HepG2 (cell line): Measurements from ENCODE around the gene C1orf159. TPM values are rescaled to one million over a fixed set of nuclear protein-coding genes. Genes with fewer than 3 reads are reported as not detected.

Experiments used
- CC2D1A ChIP-seq: sonication (generic); formaldehyde crosslinking; IDR thresholded peaks from 2 replicates; pipeline ENCODE4 v1.8.1; 2023; ENCODE audit warnings: mild to moderate bottlenecking, missing genetic modification reagents
- NCOA5 ChIP-seq: sonication (generic); formaldehyde crosslinking; IDR thresholded peaks from 2 replicates; pipeline ENCODE4 v1.4.0; 2020; ENCODE audit warnings: missing genetic modification reagents
- PCBP1 ChIP-seq: fragments of 200-400 bp; formaldehyde crosslinking; IDR thresholded peaks from 2 replicates; pipeline ENCODE4 v1.6.1; 2017; ENCODE audit warnings: mild to moderate bottlenecking, low read depth, low read length, borderline replicate concordance
- REPIN1 ChIP-seq: sonication (generic); formaldehyde crosslinking; IDR thresholded peaks from 2 replicates; pipeline ENCODE4 v1.8.0; 2022; ENCODE audit warnings: missing genetic modification reagents, low read depth, mild to moderate bottlenecking, borderline replicate concordance
- STAG1 ChIP-seq: sonication (generic); formaldehyde crosslinking; IDR thresholded peaks from 2 replicates; pipeline ENCODE4 v1.4.0; 2020; ENCODE audit warnings: missing genetic modification reagents
- TRIM24 ChIP-seq: sonication (generic); formaldehyde crosslinking; IDR thresholded peaks from 2 replicates; pipeline ENCODE4 v1.8.0; 2022; ENCODE audit warnings: mild to moderate bottlenecking, missing genetic modification reagents
- polyA plus RNA-seq, 8 experiments: library from polyadenylated mRNA; depleted of rRNA in 3 of 8; stranded (reverse) in 7 of 8; unstranded in 1 of 8; fragments of >200 nt; fragmentation: Illumina TruSeq in 4 of 8; extraction: Trizol in 4 of 8; gene quantifications; 2 replicates each; pipeline versions ENCODE4 v1.2.1 to v1.2.3, GENCODE V29; 2011 to 2016; ENCODE audit warnings: low read depth in 4 of 8, missing spikeins in 1 of 8, mixed read lengths in 1 of 8; ENCODE audit not compliant: insufficient read depth in 1 of 8
- total RNA-seq, 5 experiments: library from RNA; depleted of rRNA; stranded (reverse); fragments of >200 nt; fragmentation: Illumina TruSeq; extraction: Trizol; gene quantifications; 2 replicates each; pipeline ENCODE4 v1.2.3, GENCODE V29; 2016; ENCODE audit warnings: low read depth in 1 of 5
- TF ChIP-seq, protein P1 (sequence below): IDR thresholded peaks from 2 replicates; pipeline ENCODE4 v1.6.1; 2016; ENCODE audit warnings: missing compliant biosample characterization, missing genetic modification reagents, borderline replicate concordance
- TF ChIP-seq, protein P2 (sequence below): sonication (generic); formaldehyde crosslinking; IDR thresholded peaks from 2 replicates; pipeline ENCODE4 v1.4.0; 2020; ENCODE audit warnings: missing genetic modification reagents, low read depth, mild to moderate bottlenecking, borderline replicate concordance
- TF ChIP-seq, protein P3 (sequence below): sonication (generic); formaldehyde crosslinking; IDR thresholded peaks from 2 replicates; pipeline ENCODE4 v1.4.0; 2020; ENCODE audit warnings: missing genetic modification reagents, borderline replicate concordance
- TF ChIP-seq, protein P4 (sequence below): sonication (generic); formaldehyde crosslinking; IDR thresholded peaks from 2 replicates; pipeline ENCODE4 v1.4.0; 2020; ENCODE audit warnings: mild to moderate bottlenecking, missing genetic modification reagents, borderline replicate concordance
- TF ChIP-seq, protein P5 (sequence below): sonication (generic); formaldehyde crosslinking; IDR thresholded peaks from 2 replicates; pipeline ENCODE4 v1.4.0; 2020; ENCODE audit warnings: missing genetic modification reagents, borderline replicate concordance

C1orf159 gene
- total and polyA plus RNA-seq, 2 of the 13 experiments (the other 11 are each of a cell fraction or from before 2014, with no cell fraction given), result 3.8 to 6.7 TPM

DNA sequence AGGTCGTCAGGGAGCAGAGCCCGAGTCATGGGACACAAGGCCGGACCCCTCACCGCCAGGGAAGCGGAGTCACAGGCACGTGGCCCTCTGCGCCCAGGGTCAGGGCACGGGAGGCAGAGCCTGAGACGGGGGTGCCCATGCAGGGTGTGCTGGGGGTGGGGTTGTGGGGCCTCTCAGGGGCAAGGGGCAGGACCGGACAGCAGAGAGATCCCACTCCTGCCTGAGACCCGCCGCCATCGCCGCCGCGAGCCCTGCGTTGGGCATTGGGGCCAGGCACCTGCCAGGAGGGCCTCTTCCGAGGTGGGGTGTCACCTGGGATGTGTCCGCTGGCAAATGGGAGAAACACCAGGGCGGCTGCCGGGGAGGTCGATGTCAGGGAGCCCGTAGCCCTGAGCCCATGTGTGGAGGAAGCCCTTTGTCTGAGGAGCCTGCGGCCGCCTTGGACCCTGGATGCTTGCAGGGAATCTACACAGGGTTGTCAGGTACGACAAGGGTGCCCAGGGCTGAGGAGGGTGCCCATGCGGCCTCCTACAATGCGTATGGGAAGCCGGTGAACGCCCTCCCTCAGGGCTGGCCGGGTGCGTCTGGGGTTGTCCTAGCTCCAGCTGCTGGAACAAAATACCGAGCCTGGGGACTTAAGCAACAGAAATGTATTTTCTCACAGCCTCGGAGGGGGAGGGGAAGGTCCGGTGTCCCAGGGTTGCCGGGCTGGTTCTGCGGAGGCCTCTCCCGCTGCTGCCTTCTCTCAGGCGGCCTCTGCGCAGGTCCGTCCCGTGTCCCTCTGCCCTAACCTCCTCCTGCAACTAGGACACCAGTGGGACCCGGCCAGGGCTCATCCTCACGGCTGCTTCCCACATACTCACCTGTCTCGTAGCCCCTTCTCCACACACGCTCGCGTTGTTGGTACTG, 16.4 kb upstream of the C1orf159 start (continued):
- TF ChIP-seq, protein P1, sequence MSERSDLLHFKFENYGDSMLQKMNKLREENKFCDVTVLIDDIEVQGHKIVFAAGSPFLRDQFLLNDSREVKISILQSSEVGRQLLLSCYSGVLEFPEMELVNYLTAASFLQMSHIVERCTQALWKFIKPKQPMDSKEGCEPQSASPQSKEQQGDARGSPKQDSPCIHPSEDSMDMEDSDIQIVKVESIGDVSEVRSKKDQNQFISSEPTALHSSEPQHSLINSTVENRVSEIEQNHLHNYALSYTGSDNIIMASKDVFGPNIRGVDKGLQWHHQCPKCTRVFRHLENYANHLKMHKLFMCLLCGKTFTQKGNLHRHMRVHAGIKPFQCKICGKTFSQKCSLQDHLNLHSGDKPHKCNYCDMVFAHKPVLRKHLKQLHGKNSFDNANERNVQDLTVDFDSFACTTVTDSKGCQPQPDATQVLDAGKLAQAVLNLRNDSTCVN (CRISPR knock-in tag), result no peak
- no peak for TF ChIP-seq REPIN1 (CRISPR knock-in tag)
- TF ChIP-seq, protein P2, sequence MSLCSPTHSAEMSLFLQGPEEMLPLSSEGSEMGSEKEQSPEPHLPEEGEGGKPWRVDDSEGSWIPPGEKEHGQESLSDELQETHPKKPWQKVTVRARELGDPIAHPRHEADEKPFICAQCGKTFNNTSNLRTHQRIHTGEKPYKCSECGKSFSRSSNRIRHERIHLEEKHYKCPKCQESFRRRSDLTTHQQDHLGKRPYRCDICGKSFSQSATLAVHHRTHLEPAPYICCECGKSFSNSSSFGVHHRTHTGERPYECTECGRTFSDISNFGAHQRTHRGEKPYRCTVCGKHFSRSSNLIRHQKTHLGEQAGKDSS (CRISPR knock-in tag), result no peak
- TF ChIP-seq NCOA5 (CRISPR knock-in tag), result no peak
- no peak for TF ChIP-seq STAG1 (CRISPR knock-in tag)
- no peak for TF ChIP-seq CC2D1A (CRISPR knock-in tag)
- no peak for TF ChIP-seq TRIM24 (CRISPR knock-in tag)
- TF ChIP-seq, protein P3, sequence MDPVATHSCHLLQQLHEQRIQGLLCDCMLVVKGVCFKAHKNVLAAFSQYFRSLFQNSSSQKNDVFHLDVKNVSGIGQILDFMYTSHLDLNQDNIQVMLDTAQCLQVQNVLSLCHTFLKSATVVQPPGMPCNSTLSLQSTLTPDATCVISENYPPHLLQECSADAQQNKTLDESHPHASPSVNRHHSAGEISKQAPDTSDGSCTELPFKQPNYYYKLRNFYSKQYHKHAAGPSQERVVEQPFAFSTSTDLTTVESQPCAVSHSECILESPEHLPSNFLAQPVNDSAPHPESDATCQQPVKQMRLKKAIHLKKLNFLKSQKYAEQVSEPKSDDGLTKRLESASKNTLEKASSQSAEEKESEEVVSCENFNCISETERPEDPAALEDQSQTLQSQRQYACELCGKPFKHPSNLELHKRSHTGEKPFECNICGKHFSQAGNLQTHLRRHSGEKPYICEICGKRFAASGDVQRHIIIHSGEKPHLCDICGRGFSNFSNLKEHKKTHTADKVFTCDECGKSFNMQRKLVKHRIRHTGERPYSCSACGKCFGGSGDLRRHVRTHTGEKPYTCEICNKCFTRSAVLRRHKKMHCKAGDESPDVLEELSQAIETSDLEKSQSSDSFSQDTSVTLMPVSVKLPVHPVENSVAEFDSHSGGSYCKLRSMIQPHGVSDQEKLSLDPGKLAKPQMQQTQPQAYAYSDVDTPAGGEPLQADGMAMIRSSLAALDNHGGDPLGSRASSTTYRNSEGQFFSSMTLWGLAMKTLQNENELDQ (CRISPR knock-in tag), result no peak
- TF ChIP-seq, protein P4, sequence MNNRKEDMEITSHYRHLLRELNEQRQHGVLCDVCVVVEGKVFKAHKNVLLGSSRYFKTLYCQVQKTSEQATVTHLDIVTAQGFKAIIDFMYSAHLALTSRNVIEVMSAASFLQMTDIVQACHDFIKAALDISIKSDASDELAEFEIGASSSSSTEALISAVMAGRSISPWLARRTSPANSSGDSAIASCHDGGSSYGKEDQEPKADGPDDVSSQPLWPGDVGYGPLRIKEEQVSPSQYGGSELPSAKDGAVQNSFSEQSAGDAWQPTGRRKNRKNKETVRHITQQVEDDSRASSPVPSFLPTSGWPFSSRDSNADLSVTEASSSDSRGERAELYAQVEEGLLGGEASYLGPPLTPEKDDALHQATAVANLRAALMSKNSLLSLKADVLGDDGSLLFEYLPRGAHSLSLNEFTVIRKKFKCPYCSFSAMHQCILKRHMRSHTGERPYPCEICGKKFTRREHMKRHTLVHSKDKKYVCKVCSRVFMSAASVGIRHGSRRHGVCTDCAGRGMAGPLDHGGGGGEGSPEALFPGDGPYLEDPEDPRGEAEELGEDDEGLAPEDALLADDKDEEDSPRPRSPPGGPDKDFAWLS (CRISPR knock-in tag), result no peak
- TF ChIP-seq, protein P5, sequence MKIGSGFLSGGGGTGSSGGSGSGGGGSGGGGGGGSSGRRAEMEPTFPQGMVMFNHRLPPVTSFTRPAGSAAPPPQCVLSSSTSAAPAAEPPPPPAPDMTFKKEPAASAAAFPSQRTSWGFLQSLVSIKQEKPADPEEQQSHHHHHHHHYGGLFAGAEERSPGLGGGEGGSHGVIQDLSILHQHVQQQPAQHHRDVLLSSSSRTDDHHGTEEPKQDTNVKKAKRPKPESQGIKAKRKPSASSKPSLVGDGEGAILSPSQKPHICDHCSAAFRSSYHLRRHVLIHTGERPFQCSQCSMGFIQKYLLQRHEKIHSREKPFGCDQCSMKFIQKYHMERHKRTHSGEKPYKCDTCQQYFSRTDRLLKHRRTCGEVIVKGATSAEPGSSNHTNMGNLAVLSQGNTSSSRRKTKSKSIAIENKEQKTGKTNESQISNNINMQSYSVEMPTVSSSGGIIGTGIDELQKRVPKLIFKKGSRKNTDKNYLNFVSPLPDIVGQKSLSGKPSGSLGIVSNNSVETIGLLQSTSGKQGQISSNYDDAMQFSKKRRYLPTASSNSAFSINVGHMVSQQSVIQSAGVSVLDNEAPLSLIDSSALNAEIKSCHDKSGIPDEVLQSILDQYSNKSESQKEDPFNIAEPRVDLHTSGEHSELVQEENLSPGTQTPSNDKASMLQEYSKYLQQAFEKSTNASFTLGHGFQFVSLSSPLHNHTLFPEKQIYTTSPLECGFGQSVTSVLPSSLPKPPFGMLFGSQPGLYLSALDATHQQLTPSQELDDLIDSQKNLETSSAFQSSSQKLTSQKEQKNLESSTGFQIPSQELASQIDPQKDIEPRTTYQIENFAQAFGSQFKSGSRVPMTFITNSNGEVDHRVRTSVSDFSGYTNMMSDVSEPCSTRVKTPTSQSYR (CRISPR knock-in tag), result peak; percentile 51; the same call in 1 of the 2 replicates
- no peak for TF ChIP-seq PCBP1
